ENCODE measurements around the gene DYRK3.
A peak's percentile ranks its signal among the peaks of the same experiment; 100 is the strongest.

DYRK3 gene

DNA sequence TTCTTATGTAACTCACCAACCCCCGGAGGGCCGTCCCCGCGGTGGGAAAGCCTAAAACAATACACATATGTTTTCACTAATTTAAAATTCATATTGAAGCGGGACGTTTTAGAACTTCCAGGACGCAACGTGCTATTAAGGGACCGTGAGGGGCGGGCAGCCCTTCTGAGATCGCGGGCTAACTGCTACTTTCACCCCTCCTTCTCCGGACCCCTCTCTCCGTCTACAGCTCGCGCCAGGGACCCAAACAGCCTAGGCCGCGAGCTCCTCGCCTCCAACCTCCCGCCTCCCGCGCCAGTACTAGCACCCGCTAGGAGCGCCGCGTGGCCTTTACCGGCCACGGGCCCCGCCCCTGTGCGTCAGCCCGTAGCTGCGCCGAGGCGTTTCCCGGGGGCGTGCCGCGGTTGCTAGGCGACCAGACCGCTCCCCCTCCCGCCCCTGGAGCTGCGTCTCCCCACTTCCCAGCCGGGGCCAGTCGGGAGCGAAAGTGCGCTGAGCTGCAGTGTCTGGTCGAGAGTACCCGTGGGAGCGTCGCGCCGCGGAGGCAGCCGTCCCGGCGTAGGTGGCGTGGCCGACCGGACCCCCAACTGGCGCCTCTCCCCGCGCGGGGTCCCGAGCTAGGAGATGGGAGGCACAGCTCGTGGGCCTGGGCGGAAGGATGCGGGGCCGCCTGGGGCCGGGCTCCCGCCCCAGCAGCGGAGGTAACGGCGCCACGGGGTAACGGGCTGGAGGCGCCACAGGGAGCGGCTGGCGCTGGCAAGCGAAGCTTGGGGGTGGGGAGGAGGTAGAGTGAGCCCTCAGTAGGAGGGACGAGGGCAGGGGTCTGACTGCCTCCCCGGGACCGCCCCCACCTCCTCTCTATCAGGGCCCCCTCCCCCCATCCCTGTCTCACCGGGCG, at the start of gene DYRK3:
Gene DYRK3, plus strand, starts transcription at position 457 of the 898 bp plus-strand sequence. Its CDS starts 168 bp downstream, at position 625.
- Mint-ChIP-seq H3K9me3 (no peaks in the 10 kb centered on the region), H3K4me3 (peak within 1 kb of the TSS; percentile 89), H3K27me3 (peaks cover 33% of the 10 kb centered on the region), H3K4me1 (ENCODE audit: low read depth) (peaks cover 28% of the 10 kb centered on the region), H3K27ac (peak within 1 kb of the TSS; percentile 49), H3K36me3 (ENCODE audit: low read depth) (no peaks in the 10 kb centered on the region)
- intact Hi-C loops (cut with micrococcal nuclease) = loop anchor here (2.0 to 10.0 kb wide), 2 partner anchors 51 to 279 kb away; no protein-coding TSS in a partner anchor

DNA sequence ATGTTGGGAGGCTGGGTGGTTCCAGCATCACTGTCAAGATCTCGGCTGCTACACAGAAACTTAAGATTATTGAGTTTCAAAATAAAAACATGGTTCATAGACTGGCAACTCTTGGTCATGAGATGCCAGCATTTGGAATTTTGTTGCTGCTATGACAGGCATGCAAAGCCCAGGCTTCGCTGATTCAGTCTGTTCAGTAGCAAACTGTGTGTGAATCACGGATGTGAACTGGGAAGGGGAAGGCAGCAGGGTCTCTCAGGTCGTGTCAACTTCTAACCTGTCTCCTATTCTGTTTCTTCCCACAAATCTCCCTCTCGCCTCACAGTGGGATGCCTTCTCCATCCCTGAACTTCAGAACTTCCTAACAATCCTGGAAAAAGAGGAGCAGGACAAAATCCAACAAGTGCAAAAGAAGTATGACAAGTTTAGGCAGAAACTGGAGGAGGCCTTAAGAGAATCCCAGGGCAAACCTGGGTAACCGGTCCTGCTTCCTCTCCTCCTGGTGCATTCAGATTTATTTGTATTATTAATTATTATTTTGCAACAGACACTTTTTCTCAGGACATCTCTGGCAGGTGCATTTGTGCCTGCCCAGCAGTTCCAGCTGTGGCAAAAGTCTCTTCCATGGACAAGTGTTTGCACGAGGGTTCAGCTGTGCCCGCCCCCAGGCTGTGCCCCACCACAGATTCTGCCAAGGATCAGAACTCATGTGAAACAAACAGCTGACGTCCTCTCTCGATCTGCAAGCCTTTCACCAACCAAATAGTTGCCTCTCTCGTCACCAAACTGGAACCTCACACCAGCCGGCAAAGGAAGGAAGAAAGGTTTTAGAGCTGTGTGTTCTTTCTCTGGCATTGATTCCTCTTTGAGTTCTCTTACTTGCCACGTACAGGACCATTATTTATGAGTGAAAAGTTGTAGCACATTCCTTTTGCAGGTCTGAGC, 48.6 kb upstream of the DYRK3 start:
- Mint-ChIP-seq H3K27me3 (no peaks in the 10 kb centered on the region), H3K9me3 (no peaks in the 10 kb centered on the region), H3K4me3 (no peak overlapping the region), H3K27ac (no peak overlapping the region), H3K36me3 (ENCODE audit: low read depth) (peaks cover 89% of the 10 kb centered on the region), H3K4me1 (ENCODE audit: low read depth) (peaks cover 30% of the 10 kb centered on the region)
- intact Hi-C loops (cut with micrococcal nuclease) = no loop called here

DNA sequence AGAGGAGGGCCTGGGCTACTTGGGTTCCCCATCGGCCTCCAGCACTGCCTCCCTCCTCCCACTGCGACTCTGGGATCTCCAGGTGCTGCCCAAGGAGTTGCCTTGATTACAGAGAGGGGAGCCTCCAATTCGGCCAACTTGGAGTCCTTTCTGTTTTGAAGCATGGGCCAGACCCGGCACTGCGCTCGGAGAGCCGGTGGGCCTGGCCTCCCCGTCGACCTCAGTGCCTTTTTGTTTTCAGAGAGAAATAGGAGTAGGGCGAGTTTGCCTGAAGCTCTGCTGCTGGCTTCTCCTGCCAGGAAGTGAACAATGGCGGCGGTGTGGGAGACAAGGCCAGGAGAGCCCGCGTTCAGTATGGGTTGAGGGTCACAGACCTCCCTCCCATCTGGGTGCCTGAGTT, 47.4 kb upstream of the DYRK3 start:
- no peak overlapping the region for H3K4me3 Mint-ChIP-seq
- H3K36me3 Mint-ChIP-seq (ENCODE audit: low read depth) = peaks cover 98% of the 10 kb centered on the region
- no peaks in the 10 kb centered on the region for H3K27me3 Mint-ChIP-seq
- no peak overlapping the region for H3K27ac Mint-ChIP-seq
- H3K4me1 Mint-ChIP-seq (ENCODE audit: low read depth) = peaks cover 19% of the 10 kb centered on the region
- H3K9me3 Mint-ChIP-seq = no peaks in the 10 kb centered on the region
- intact Hi-C loops (cut with micrococcal nuclease) = no loop called here

DNA sequence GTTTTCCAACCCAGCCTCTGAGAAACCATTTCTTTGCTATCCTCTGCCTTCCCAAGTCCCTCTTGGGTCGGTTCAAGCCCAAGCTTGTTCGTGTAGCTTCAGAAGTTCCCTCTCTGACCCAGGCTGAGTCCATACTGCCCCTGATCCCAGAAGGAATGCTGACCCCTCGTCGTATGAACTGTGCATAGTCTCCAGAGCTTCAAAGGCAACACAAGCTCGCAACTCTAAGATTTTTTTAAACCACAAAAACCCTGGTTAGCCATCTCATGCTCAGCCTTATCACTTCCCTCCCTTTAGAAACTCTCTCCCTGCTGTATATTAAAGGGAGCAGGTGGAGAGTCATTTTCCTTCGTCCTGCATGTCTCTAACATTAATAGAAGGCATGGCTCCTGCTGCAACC, 46.8 kb upstream of the DYRK3 start:
- Mint-ChIP-seq H3K4me1 (ENCODE audit: low read depth) (peaks cover 14% of the 10 kb centered on the region), H3K27me3 (no peaks in the 10 kb centered on the region), H3K27ac (no peak overlapping the region), H3K36me3 (ENCODE audit: low read depth) (peaks cover 99% of the 10 kb centered on the region), H3K9me3 (no peaks in the 10 kb centered on the region), H3K4me3 (no peak overlapping the region)
- intact Hi-C loops (cut with micrococcal nuclease) = no loop called here

DNA sequence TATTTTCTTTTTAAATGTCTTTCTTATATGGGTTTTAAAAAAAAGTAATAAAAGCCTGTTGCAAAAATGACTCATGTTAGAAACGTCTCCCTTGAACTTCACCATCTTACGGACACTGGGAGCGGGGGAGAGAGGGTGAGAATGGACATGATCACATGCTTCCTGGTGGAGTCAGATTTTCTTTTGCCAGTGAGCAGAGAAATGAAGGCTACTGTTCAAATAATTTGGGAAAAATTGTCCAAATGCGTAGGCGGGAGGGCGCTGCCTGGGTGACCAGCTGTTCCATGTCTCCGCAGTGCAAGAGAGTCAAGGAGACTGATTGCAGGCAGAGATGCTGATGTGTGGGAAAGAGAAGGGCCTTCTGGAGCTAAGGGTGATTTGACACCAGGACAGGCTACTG, 46.1 kb upstream of the DYRK3 start:
- no peak overlapping the region for H3K27ac Mint-ChIP-seq
- no peaks in the 10 kb centered on the region for H3K27me3 Mint-ChIP-seq
- H3K4me1 Mint-ChIP-seq (ENCODE audit: low read depth) = peaks cover 11% of the 10 kb centered on the region
- intact Hi-C loops (cut with micrococcal nuclease) = no loop called here
- no peak overlapping the region for H3K4me3 Mint-ChIP-seq
- peaks cover 99% of the 10 kb centered on the region for H3K36me3 Mint-ChIP-seq (ENCODE audit: low read depth)
- H3K9me3 Mint-ChIP-seq = no peaks in the 10 kb centered on the region

DNA sequence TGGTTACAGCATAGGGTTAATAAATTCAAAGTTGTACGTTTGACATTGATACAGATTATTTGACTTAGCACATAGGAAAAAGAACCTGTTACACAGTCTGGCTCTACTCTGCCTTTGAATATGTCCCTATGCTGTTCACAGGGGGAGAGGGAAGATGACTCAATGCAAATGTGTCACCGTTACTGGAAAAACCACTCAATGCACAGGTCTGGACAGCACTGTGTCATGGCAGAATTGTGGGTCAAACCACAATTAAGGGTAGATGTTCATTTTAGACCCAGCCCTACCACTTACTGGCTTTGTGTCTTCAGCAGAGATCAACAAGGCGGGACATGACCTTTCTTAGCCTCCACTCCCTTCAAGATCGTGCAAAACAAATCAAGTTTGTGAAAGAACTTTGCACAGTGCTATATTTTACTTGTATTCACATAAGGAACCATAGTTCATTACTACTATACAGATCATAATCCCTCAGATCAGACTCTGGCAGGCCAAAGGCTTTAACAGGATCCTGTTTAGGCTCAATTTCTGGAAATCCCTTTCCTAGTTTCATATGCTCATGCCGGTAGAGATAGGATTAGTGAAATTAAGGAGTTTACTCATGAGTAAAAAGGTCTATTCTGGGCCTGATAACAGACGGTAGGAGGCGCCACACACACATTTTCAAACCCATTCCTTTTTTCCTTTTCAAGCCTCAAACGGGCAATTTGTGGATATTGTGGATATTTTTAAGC, 45.1 kb upstream of the DYRK3 start:
- H3K4me1 Mint-ChIP-seq (ENCODE audit: low read depth) = peaks cover 6% of the 10 kb centered on the region
- no peak overlapping the region for H3K4me3 Mint-ChIP-seq
- peaks cover 99% of the 10 kb centered on the region for H3K36me3 Mint-ChIP-seq (ENCODE audit: low read depth)
- no peaks in the 10 kb centered on the region for H3K27me3 Mint-ChIP-seq
- H3K9me3 Mint-ChIP-seq = no peaks in the 10 kb centered on the region
- no peak overlapping the region for H3K27ac Mint-ChIP-seq
- intact Hi-C loops (cut with micrococcal nuclease) = no loop called here

DNA sequence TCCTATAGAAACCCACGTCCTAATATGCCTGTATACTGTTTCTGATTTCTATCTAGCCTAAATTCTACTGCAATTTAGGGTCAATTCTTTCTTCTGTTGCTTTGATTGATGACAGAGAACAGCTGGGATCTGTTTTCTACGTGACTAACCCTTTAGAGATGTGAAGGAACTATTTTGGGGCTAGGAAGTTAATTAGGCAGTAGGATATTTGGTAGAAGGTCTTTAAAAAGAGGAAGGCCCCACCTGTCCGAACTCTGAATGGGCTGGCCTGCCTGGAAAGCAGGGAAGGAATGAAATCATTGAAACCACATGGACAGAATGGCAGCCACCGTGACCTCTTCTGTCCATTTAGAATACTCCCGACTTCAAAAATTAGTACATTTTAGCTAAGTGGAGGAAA, 44.1 kb upstream of the DYRK3 start:
- Mint-ChIP-seq H3K4me3 (no peak overlapping the region), H3K4me1 (ENCODE audit: low read depth) (peaks cover 5% of the 10 kb centered on the region), H3K9me3 (no peaks in the 10 kb centered on the region), H3K27me3 (no peaks in the 10 kb centered on the region), H3K36me3 (ENCODE audit: low read depth) (peaks cover 99% of the 10 kb centered on the region), H3K27ac (no peak overlapping the region)
- intact Hi-C loops (cut with micrococcal nuclease) = no loop called here

DNA sequence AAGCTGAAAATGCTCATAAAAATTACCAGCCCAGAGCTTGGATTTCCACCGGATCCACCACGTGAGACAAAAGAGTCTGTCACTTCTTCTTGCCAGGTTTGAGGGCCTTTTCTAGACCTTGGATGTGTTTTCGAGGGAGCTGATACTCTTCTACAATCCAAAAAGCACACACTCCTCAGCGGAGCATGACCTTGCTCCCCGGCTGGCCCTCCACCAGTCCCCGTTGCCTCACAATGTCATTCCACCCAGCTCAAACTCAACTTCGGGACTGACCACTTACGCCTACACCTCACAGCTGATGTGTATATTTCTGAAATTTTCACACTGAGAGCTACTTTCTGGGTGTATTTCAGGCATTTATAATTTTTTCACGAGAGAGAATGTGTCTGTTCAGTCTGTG, 43.6 kb upstream of the DYRK3 start:
- peaks cover 5% of the 10 kb centered on the region for H3K4me1 Mint-ChIP-seq (ENCODE audit: low read depth)
- H3K4me3 Mint-ChIP-seq = no peak overlapping the region
- H3K27ac Mint-ChIP-seq = no peak overlapping the region
- no peaks in the 10 kb centered on the region for H3K27me3 Mint-ChIP-seq
- intact Hi-C loops (cut with micrococcal nuclease) = no loop called here
- H3K9me3 Mint-ChIP-seq = no peaks in the 10 kb centered on the region
- peaks cover 99% of the 10 kb centered on the region for H3K36me3 Mint-ChIP-seq (ENCODE audit: low read depth)

DNA sequence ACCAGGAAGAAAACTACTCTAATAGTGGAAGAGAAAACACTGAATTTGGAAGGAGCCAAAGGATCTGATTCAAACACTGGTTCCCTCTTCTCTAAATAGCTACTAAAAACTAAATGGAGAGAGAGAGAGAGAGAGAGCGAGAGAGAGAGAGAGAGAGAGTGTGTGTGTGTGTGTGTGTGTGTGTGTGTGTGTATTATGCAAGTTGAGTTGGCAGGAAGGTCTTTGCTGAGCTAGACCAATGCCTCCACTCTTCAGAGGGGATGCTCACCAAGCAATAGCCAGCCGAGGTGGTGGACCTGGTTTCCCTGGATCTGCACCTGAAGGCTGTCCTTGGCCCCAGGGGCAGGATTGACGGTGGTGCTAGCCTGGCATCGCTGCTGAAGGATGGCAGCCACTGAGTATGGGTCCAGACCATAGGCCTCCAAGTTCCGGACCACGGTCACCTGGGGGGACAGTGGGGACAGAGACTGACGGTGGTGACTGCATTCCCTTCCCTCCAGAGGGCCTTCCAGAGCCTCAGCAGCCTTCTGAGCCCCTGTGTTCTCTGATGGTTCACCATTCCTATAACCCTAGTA, 41.9 kb upstream of the DYRK3 start:
- Mint-ChIP-seq H3K27ac (no peak overlapping the region), H3K9me3 (no peaks in the 10 kb centered on the region), H3K36me3 (ENCODE audit: low read depth) (peaks cover 97% of the 10 kb centered on the region), H3K4me3 (no peak overlapping the region), H3K27me3 (no peaks in the 10 kb centered on the region), H3K4me1 (ENCODE audit: low read depth) (peaks cover 5% of the 10 kb centered on the region)
- intact Hi-C loops (cut with micrococcal nuclease) = no loop called here

DNA sequence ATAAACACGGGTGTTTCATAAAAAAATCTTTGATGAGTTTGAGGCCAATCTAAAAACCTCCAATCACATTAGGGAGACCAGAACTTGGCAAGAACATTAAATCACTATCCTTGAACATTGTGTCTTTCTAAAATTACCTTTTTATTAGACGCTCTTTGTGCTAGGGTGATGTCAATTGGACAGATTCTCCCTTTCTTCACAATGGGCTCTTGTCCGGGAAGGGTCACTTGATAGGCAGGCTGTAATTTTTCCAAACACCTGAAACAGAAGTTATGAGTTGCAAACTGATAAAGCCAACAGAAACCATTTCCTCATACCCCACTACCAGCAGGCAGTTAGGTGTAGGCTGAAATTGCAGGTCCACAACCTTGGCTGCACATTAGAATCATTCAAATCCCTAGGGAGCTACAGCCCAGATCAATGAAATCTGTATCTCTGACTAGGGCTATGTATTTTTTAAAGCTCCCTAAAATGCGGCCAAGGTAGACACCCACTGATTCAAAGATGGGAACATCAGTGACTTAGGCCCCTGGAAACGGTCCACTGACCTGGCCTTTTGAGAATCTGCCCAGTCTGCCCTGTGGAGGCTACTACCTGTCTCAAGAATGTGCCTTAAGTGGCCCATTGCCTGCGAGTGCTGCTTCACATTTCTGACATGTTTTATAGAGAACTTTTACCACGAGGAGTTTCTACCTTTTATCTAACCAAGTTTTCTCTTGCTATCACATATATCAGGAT, 39.6 kb upstream of the DYRK3 start:
- no peak overlapping the region for H3K4me3 Mint-ChIP-seq
- peaks cover 95% of the 10 kb centered on the region for H3K36me3 Mint-ChIP-seq (ENCODE audit: low read depth)
- no peaks in the 10 kb centered on the region for H3K27me3 Mint-ChIP-seq
- H3K27ac Mint-ChIP-seq = no peak overlapping the region
- H3K4me1 Mint-ChIP-seq (ENCODE audit: low read depth) = no peaks in the 10 kb centered on the region
- no peaks in the 10 kb centered on the region for H3K9me3 Mint-ChIP-seq
- intact Hi-C loops (cut with micrococcal nuclease) = no loop called here

DNA sequence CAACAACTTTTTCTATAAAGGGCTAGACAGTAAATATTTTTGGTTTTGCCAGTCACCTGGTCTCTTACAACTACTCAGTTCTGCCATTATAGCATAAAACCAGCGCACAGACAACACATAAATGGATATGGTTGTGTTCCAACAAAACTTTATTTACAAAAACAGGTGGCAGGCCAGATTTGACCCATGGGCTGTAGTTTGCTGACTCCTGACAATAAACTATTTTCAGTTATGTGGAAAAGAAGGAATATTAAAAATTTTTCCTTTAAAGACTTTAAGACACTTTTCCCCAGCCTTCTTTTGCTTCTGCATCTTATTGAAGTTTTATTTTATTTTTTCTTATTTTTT, 39.0 kb upstream of the DYRK3 start:
- no peaks in the 10 kb centered on the region for H3K27me3 Mint-ChIP-seq
- H3K4me1 Mint-ChIP-seq (ENCODE audit: low read depth) = no peaks in the 10 kb centered on the region
- intact Hi-C loops (cut with micrococcal nuclease) = no loop called here
- no peak overlapping the region for H3K27ac Mint-ChIP-seq
- H3K36me3 Mint-ChIP-seq (ENCODE audit: low read depth) = peaks cover 95% of the 10 kb centered on the region
- no peak overlapping the region for H3K4me3 Mint-ChIP-seq
- H3K9me3 Mint-ChIP-seq = no peaks in the 10 kb centered on the region

DNA sequence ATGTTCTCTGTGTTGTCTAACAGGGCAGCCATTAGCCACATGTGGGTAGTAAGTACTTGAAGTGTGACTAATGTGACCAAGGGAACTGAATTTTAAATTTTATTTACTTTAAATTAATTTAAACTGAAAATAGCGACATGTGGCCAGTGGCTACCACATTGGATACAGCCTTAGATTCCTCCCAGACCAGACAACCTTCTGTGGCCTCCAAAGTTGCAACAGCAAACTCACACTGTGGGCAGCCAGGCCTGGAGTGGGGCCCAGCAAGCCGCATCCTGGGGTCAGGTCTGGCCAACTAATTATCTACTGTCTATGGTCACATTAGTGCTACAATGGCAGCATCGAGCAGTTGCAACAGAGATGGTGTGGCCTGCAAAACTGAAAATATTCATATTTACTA, 34.8 kb upstream of the DYRK3 start:
- Mint-ChIP-seq H3K27me3 (no peaks in the 10 kb centered on the region), H3K36me3 (ENCODE audit: low read depth) (peaks cover 92% of the 10 kb centered on the region)

DNA sequence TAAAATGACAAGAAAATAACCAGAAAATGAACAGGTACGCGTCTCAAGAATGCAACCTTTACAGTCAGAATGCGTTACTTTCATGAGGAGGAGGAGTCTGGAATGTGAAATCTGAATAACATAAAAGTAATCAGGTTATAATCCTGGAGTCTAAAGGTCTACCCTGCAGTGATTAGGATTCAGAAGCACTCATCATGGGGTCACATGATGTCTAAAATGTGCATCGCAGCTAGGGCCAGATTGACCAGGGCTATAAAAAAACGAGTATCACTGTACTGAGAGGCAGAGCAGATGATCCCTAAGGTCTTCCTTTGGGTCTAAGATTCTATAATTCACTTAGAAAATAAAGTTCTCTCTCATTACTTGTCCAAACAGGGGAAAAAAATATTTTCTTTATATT, 30.5 kb upstream of the DYRK3 start:
- Mint-ChIP-seq H3K36me3 (ENCODE audit: low read depth) (peaks cover 87% of the 10 kb centered on the region), H3K27ac (no peak overlapping the region), H3K9me3 (no peaks in the 10 kb centered on the region), H3K27me3 (no peaks in the 10 kb centered on the region), H3K4me3 (no peak overlapping the region), H3K4me1 (ENCODE audit: low read depth) (peaks cover 5% of the 10 kb centered on the region)
- intact Hi-C loops (cut with micrococcal nuclease) = loop anchor here (5.0 kb wide), 1 partner anchor 307 kb away; no protein-coding TSS in a partner anchor

More for the DNA sequence above, 34.8 kb upstream of the DYRK3 start:
- intact Hi-C loops (cut with micrococcal nuclease) = no loop called here
- Mint-ChIP-seq H3K27ac (no peak overlapping the region), H3K9me3 (no peaks in the 10 kb centered on the region), H3K4me1 (ENCODE audit: low read depth) (no peaks in the 10 kb centered on the region), H3K4me3 (no peak overlapping the region)

Measured in dendritic cell treated with granulocyte-macrophage colony-stimulating factor and Interleukin-4, amounts not matched to agents 40 ng/mL and 50 ng/mL, for 4 days (primary cell).